GM23248 (cell line): ENCODE data around the gene ADARB1. TPM values are rescaled to one million over a fixed set of nuclear protein-coding genes. Genes with fewer than 3 reads are reported as not detected.

ENCODE experiments used
- DNase-seq: peaks from one replicate; pipeline ENCODE4 v3.0.0-alpha.2; 2015
- H2AFZ ChIP-seq: fragments of 200-600 bp; sonication (generic); 2 replicates; pipeline ENCODE4 v1.6.1; 2016; ENCODE audit warnings: antibody characterized with exemption
- H3F3A ChIP-seq: fragments of 200-600 bp; sonication (generic); 2 replicates; pipeline ENCODE4 v1.6.1; 2016; ENCODE audit warnings: mild to moderate bottlenecking, antibody characterized with exemption, mixed run types; ENCODE audit not compliant: insufficient read depth
- H3K27ac ChIP-seq: fragments of 200-600 bp; sonication (generic); 2 replicates; pipeline ENCODE4 v1.5.1; 2016; ENCODE audit warnings: mild to moderate bottlenecking
- H3K27me3 ChIP-seq: fragments of 200-600 bp; sonication (generic); replicated peaks from 2 replicates; pipeline ENCODE4 v1.6.1; 2016; ENCODE audit warnings: mild to moderate bottlenecking; ENCODE audit not compliant: insufficient read depth
- H3K36me3 ChIP-seq: fragments of 200-600 bp; sonication (generic); 2 replicates; pipeline ENCODE4 v1.6.1; 2016; ENCODE audit warnings: low read depth, mild to moderate bottlenecking
- H3K4me1 ChIP-seq: fragments of 200-600 bp; sonication (generic); 2 replicates; pipeline ENCODE4 v1.6.1; 2016; ENCODE audit warnings: mild to moderate bottlenecking; ENCODE audit not compliant: insufficient read depth
- H3K4me2 ChIP-seq: fragments of 200-600 bp; sonication (generic); one replicate; pipeline ENCODE4 v1.6.1; 2016; ENCODE audit warnings: mild to moderate bottlenecking; ENCODE audit not compliant: unreplicated experiment
- H3K4me3 ChIP-seq: fragments of 200-600 bp; sonication (generic); 2 replicates; pipeline ENCODE4 v1.5.1; 2016; ENCODE audit warnings: mild to moderate bottlenecking
- H3K79me2 ChIP-seq: fragments of 200-600 bp; sonication (generic); 2 replicates; pipeline ENCODE4 v1.6.1; 2016; ENCODE audit warnings: mild to moderate bottlenecking; ENCODE audit not compliant: insufficient read depth
- H3K9ac ChIP-seq: fragments of 200-600 bp; sonication (generic); 2 replicates; pipeline ENCODE4 v1.6.1; 2016; ENCODE audit warnings: mild to moderate bottlenecking
- H3K9me2 ChIP-seq: fragments of 200-600 bp; sonication (generic); 2 replicates; pipeline ENCODE4 v1.6.1; 2016; ENCODE audit warnings: mixed run types, mild to moderate bottlenecking, moderate library complexity; ENCODE audit not compliant: insufficient read depth
- H3K9me3 ChIP-seq: fragments of 200-600 bp; sonication (generic); one replicate; pipeline ENCODE4 v1.6.1; 2017; ENCODE audit warnings: low read depth
- H4K20me1 ChIP-seq: fragments of 200-600 bp; sonication (generic); 2 replicates; pipeline ENCODE4 v1.6.0; 2016; ENCODE audit not compliant: insufficient read depth
- EZH2 ChIP-seq: fragments of 200-600 bp; sonication (generic); IDR thresholded peaks from 2 replicates; pipeline ENCODE4 v1.6.1; 2018; ENCODE audit warnings: antibody characterized with exemption, mild to moderate bottlenecking; ENCODE audit not compliant: insufficient read depth, poor library complexity, severe bottlenecking
- EZH2phosphoT487 ChIP-seq: fragments of 200-600 bp; sonication (generic); IDR thresholded peaks from 2 replicates; pipeline ENCODE4 v1.6.1; 2018; ENCODE audit warnings: antibody characterized with exemption, moderate library complexity, mild to moderate bottlenecking, low read depth; ENCODE audit not compliant: insufficient read depth
- WGBS, 2 experiments: methylation state at CpG; one replicate each; pipeline ENCODE4 v1.1.6; 2015 to 2017; ENCODE audit warnings: low lambda C conversion rate in 2 of 2, low coverage in 1 of 2; ENCODE audit errors: missing lambda C conversion rate in 2 of 2; 5-methylcytosine and 5-hydroxymethylcytosine counted together
- in situ Hi-C: fragments of 300-500 bp; cut with MboI; formaldehyde crosslinking; loops from 2 replicates; pipeline ENCODE4 v1.15.0; 2020
- polyA plus RNA-seq: library from polyadenylated mRNA; unstranded; fragments of >200 nt; fragmentation: Nextera tagmentation; extraction: Ambion mirVana; gene quantifications from 2 replicates; pipeline ENCODE4 v1.2.1, GENCODE V29; 2016
- total RNA-seq: library from RNA; depleted of rRNA; stranded (reverse); fragments of >200 nt; shearing (Covaris generic); gene quantifications from 2 replicates; pipeline ENCODE4 v1.2.3, GENCODE V29; 2014

ADARB1 gene
- total and polyA plus RNA-seq, 2 experiments from 2014 or later: 16.3 to 17.4 TPM

GRCh38 chr21:45118099-45118498 lies 43.7 kb downstream of the ADARB1 start:
- no peak overlapping the region for H3K4me3 ChIP-seq
- no peaks in the 10 kb centered on the region for H3K27me3 ChIP-seq
- 0 out of 2 replicates have a peak, but pooled peaks cover 3% of the 10 kb centered on the region for H4K20me1 ChIP-seq
- H3K79me2 ChIP-seq: peaks cover 75% of the 10 kb centered on the region
- WGBS, 2 experiments: 94 to 96% methylated on average over 2 of the region's 2 CpGs
- no peak overlapping the region for H3K4me2 ChIP-seq
- H3K9ac ChIP-seq: no peak overlapping the region
- no peak overlapping the region for H2AFZ ChIP-seq
- no peaks in the 10 kb centered on the region for H3K9me3 ChIP-seq
- H3K4me1 ChIP-seq: no peaks in the 10 kb centered on the region
- H3K36me3 ChIP-seq: no peaks in the 10 kb centered on the region
- no peak for DNase-seq
- no peaks in the 10 kb centered on the region for H3K9me2 ChIP-seq
- in situ Hi-C loops: no loop called here
- TF ChIP-seq EZH2phosphoT487 (no peak), EZH2 (no peak)
- H3F3A ChIP-seq: no peaks in the 10 kb centered on the region
- H3K27ac ChIP-seq: no peak overlapping the region

GRCh38 chr21:45119812-45120211 lies 45.4 kb downstream of the ADARB1 start:
- Histone ChIP-seq H3K27me3 (no peaks in the 10 kb centered on the region), H2AFZ (no peak overlapping the region), H3F3A (no peaks in the 10 kb centered on the region), H3K9me2 (no peaks in the 10 kb centered on the region), H3K9ac (no peak overlapping the region), H4K20me1 (0 out of 2 replicates have a peak, but pooled peaks cover 3% of the 10 kb centered on the region), H3K4me2 (no peak overlapping the region), H3K4me3 (no peak overlapping the region), H3K9me3 (no peaks in the 10 kb centered on the region), H3K79me2 (peaks cover 75% of the 10 kb centered on the region), H3K4me1 (no peaks in the 10 kb centered on the region), H3K27ac (no peak overlapping the region), H3K36me3 (0 out of 2 replicates have a peak, but pooled peaks cover 3% of the 10 kb centered on the region)
- TF ChIP-seq EZH2: no peak
- TF ChIP-seq EZH2phosphoT487: no peak
- no peak for DNase-seq
- WGBS, 2 experiments: 96 to 97% methylated on average over 7 of the region's 7 CpGs
- in situ Hi-C loops: loop anchor here (10.0 kb wide), 1 partner anchor 55 kb away; no protein-coding TSS in a partner anchor

DNA sequence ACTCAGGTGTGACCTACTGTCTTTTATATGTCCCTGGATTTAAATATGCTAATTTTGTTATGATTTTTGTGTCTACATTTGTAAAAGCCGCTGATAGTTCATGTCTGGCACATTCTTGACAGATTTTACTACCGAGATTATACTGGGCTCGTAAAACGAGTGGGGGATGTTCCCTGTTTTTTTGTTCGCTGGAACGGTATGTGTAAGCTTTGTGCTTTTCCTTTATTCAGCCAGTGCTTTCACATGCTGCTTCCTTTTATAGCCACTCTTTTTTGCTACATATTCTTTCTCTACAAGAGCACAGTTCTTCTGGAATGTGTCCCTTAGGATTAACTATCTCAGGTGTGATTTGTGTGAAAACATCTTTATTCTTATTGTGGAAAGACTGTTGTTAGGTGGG lies 46.6 kb downstream of the ADARB1 start:
- Histone ChIP-seq H3K4me2 (no peak overlapping the region), H3K36me3 (0 out of 2 replicates have a peak, but pooled peaks cover 3% of the 10 kb centered on the region), H3K27ac (no peak overlapping the region), H3K4me1 (no peaks in the 10 kb centered on the region), H2AFZ (no peak overlapping the region), H3F3A (no peaks in the 10 kb centered on the region), H3K9me2 (no peaks in the 10 kb centered on the region), H3K4me3 (no peak overlapping the region), H3K27me3 (no peaks in the 10 kb centered on the region), H3K9ac (no peak overlapping the region), H4K20me1 (no peaks in the 10 kb centered on the region), H3K9me3 (no peaks in the 10 kb centered on the region), H3K79me2 (peaks cover 73% of the 10 kb centered on the region)
- DNase-seq: no peak
- TF ChIP-seq EZH2: no peak
- no peak for TF ChIP-seq EZH2phosphoT487
- 81 to 82% methylated on average over 6 of the region's 6 CpGs for WGBS, 2 experiments
- in situ Hi-C loops: loop anchor here (10.0 kb wide), 1 partner anchor 56 kb away; no protein-coding TSS in a partner anchor

GRCh38 chr21:45122030-45122429 lies 47.6 kb downstream of the ADARB1 start:
- 74 to 82% methylated on average over 6 of the region's 6 CpGs for WGBS, 2 experiments
- H4K20me1 ChIP-seq: no peaks in the 10 kb centered on the region
- no peaks in the 10 kb centered on the region for H3K9me2 ChIP-seq
- no peaks in the 10 kb centered on the region for H3K4me1 ChIP-seq
- H3K4me3 ChIP-seq: no peak overlapping the region
- no peaks in the 10 kb centered on the region for H3K9me3 ChIP-seq
- no peaks in the 10 kb centered on the region for H3F3A ChIP-seq
- H3K27ac ChIP-seq: no peak overlapping the region
- H3K79me2 ChIP-seq: peaks cover 73% of the 10 kb centered on the region
- no peak for DNase-seq
- no peak overlapping the region for H3K4me2 ChIP-seq
- H3K9ac ChIP-seq: no peak overlapping the region
- no peaks in the 10 kb centered on the region for H3K27me3 ChIP-seq
- in situ Hi-C loops: loop anchor here (10.0 kb wide), 1 partner anchor 57 kb away; no protein-coding TSS in a partner anchor
- H3K36me3 ChIP-seq: 0 out of 2 replicates have a peak, but pooled peaks cover 3% of the 10 kb centered on the region
- no peak for TF ChIP-seq EZH2phosphoT487
- TF ChIP-seq EZH2: no peak
- H2AFZ ChIP-seq: no peak overlapping the region
